ENCODE data around the gene NR3C2.

- no peak for TF ChIP-seq CTCF (IDR thresholded peaks at IDR 0.05; ENCODE audit: low read length)
- TF ChIP-seq EZH2 (optimal IDR thresholded peaks at IDR 0.05; ENCODE audit: low read depth, low read length), result no peak
- no peak for TF ChIP-seq EZH2phosphoT487 (IDR thresholded peaks at IDR 0.05; ENCODE audit: low read length)
Measured at GRCh38 chr4:148126825-148127224, 315.4 kb downstream of the NR3C2 start.
